ENCODE data around the gene ATAD3C.

ATAD3C gene

DNA sequence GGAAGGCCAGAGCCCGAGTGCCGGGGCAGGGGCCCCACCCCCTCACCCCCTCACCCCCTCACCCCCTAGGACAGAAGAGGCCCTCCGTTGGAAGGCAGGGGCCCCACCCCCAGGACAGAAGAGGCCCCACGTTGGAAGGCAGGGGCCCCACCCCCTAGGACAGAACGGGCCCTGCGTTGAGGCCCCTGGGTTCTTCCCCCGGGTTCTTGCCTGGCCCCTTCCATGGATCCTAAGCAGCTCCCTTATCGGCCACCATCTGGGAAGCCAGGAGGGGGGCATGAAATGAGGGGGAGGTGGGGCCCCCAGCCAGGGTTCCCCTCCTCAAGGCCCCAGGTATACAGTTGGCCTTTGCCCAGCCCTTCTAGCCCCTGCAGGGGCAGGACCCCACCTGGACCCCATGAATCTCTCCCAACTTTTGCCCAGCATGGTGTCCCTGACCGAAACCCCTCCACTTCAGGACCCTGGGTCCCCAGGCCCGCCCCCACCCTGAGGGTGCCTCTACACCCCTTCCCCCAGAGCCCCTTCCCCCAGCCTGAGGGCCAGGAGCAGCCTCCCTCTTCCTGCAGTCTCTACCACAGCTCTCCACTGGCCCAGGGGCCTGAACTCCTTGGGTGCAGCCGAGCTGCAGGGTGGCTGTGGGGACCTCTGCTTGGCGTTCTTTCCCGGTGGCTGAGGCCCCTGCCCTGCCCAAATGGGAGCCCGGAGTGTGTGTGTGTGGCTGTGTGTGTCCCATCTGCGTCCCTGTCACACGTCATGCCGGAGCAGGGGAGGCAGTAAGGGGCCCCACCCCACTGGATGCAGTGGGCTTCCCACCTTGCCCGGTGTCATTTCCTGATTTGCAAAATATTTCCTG, 18.3 kb upstream of the ATAD3C start:
- DNase-seq (ENCODE audit: low read depth in 2 of 2): no peak

DNA sequence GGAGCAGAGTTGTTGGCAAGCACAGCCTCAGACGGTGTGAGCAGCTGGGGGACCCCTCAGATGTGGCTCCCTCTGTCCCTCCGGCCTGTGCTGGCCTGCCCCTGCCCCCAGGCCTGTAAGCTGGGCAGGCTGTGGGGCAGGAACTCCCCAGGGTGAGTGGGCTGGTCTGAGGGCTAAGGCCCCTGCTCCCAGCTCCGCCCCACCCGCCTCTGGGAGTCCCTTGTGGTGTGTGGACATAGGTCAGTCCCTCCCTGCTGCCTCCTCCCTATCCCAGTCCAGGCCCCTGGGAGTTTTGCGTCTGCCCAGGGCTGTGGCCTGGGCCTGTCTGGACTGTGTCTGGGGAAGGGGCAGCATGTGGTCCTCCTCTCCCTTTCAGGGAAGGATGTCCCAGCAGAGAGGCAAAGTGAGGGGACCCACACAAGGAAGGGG, 17.6 kb upstream of the ATAD3C start:
- no peak for DNase-seq (ENCODE audit: low read depth in 2 of 2)

DNA sequence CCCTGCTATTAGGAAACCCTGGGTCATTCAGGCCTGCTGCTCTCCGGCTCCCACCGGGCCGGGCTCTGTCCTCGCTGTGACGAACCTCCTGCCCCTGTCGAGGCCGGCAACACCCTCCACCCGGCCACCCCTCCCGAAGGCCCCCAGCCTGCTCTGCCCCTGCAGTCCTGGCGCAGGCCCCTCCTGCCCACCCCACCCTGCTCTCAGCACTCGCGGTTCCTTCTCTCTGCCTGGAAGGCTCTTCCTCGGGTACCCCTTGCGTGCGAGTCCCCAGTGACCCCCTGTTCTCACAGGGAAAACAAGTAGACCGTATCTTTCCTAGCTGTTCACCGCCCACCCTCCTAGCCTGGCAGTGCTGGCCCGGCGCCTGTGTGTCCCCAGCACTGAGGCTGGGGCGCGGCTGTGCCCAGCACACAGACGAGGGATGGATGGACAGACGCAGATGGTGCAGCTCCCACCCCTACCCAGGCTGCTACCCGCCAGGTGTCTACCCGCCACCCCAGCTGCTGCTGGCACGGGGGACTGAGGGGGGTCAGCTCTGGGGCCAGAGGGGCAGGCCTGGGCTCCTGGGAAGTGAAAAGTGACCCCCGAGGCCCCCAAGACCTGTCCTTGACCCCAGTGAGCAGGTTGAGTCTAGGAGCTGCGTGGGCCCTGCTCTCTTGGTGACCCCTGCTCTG, 17.1 kb upstream of the ATAD3C start:
- DNase-seq (ENCODE audit: low read depth in 2 of 2): no peak

DNA sequence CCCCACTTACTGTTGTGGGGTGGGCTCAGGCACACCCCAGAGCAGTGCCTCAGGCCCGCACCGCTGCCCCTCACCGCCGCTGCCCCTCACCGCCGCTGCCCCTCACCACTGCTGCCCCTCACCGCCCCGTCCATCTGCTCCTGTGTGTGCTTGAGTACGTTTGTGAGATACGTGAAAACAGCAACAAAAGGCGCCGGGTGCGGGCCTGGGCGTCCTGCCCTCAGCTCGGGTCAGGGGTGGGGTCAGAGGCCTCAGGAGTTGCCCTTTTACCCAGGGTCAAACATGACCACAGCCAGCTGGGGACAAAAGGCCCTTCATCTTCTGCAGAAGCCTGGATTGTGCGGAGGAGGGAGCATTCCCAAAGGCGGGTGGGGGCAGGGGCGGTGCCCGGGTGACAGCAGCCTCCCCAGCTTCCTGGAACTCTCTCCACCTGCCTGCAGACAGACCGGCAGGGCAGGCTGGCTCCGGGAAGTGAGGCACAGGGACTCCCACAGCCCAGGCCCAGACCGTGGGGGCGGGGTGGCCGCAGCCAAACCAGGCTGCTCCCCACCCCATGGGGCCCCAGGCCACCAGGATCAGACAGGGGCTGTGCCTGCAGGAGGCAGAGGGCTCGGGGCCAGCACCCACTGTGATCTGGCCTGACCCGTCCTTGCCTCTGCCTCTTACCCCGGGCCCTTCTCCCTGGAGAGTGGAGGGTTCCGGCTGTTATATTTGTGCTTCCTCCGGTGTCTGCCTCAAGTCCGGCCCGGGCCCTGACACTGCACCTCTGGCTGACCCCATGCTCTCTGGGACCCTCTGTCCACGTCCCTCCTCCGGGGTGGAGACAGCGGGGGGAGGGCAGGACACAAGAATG, 16.3 kb upstream of the ATAD3C start:
- DNase-seq (ENCODE audit: low read depth in 2 of 2): no peak

DNA sequence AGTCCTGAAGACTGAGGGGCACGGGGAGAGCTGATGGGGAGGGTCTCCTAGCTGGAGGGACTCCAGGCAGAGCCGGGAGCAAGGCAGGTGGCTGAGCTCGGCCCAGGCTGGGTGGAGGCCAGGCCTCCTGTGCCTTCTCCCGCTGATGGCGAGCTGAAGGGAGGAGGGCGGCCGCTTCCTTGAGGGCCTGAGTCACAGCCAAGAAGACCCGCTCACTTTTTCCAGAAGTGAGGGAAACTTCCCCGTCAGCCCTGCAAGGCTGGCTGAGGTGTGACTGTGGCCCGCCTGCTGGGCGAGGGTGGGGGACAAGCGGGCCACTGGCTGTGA, 15.7 kb upstream of the ATAD3C start:
- DNase-seq (ENCODE audit: low read depth in 2 of 2): no peak

DNA sequence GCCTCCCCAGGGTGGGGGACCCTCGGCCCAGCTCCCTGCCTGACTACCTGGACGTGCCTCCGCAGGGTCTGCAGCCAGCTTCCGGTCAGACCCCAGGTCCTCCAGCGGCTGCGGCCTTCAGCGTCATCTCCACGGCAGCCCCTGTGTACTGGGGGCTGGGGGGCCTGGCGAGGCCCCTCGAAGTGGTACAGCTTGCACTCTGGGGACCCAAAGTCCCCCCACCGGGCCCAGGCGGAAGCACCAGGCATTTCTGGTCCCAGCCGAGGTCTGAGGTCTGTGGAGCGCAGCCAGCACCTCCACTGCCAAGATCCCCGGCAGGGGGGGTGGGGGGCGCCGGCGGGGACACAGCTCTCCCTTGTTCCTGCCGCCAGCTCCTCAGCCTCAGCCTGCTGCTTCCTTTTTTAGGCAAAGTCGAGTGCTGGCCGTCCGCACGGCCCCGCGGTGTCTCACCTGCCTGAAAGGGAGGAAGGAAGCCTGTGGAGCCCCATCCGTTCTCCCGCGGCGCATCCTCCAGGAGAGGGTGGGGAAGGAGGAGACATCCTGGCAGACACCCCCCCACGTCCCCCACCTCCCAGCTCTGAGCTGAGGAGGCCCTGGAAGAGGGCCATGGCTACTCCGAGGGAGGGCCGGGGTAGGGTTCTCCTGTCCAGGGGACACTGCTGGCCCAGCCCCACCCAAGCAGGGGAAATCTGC, 15.2 kb upstream of the ATAD3C start:
- no peak for DNase-seq (ENCODE audit: low read depth in 2 of 2)

DNA sequence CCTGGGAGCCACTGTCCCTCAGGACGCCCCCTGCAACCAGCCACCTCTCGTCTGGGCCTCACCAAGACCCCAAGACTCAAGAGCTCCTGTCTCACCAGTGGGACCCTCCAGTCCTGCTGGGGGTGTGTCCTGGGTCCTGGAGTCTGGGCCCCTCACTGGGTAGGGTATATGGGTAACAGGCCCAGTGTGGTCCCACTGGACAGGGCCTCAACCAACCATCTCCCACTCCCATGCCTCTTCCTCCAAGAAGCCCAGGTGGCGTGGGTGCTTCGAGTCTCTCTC, 14.7 kb upstream of the ATAD3C start:
- DNase-seq (ENCODE audit: low read depth in 2 of 2): no peak

DNA sequence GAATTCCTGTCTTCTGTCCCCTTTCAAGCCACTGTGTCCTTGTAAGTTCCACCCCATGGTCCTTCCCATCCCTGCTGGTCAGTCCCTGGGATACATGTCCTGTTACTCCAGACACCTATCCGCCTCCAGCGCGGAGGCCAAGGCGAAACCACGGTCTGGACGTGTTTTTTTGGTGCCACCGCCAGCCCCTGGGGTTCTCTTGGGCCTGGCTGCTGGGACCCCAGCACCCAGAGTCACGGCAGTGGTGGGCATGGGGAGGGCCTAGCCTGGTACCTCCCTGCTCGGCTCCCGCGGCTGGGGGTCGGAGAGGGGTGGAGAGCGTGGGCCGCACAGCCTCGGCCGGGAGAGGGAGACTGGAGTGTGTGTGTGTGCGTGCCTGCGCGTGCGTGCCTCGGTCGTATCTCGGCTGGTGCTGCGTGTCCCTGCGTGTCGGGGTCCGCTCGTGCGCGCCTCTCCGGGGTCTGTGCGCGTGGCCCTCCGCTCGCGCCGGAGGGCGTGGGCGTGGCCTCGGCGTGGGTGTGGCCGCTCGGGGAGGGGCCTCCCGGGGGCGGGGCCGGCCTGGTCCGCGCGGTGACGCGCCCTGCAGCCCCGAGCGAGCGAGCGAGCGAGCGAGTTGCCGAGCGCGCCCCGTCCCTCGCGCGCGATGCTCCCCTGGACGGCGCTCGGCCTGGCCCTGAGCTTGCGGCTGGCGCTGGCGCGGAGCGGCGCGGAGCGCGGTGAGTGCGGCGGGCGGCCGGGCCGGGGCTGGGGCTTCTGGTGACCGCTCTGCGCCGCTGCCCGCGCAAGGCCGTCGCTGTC, 14.2 kb upstream of the ATAD3C start, which contains the start of gene VWA1:
VWA1 (plus strand) TSS at position 585 of the 798 bp plus-strand sequence; CDS start at position 644, 59 bp downstream.
- DNase-seq (ENCODE audit: low read depth in 2 of 2): peak; percentile 14 to 39

DNA sequence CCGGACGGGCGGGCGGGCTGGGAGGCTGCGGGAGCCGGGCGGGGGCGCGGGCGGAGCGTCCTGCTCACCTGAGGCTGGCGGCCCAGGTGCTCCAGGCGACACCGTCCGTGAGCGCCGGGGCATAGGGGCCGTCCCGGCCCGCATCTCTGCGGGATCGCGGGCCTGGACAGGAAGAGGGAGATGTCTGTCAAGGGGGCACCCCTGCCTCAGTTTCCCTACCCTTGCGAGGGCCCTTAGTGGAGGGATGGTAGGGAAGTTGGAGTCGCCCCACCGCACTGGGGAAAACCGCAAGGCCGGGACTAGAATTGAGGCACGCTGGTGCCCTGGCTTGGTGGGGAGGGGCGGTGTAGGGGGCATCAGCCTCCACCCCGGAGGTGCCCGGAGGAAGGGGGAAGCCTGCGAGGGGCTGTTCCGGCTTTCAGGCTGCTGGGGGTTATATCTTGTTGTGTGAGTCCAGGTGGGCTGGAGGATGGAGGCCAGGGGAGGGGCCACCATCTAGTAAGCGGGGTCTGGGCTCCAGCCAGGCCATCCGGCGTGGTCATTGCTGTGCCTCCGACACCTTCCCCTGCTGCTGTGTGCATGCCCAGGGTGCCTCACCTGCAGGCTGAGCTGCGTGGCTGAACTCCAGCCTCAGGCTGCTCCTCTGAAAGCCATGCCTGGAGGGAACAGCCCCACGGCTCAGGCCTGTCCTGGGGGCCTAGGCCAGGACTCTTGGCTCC, 13.4 kb upstream of the ATAD3C start:
- DNase-seq (ENCODE audit: low read depth in 2 of 2): no peak

DNA sequence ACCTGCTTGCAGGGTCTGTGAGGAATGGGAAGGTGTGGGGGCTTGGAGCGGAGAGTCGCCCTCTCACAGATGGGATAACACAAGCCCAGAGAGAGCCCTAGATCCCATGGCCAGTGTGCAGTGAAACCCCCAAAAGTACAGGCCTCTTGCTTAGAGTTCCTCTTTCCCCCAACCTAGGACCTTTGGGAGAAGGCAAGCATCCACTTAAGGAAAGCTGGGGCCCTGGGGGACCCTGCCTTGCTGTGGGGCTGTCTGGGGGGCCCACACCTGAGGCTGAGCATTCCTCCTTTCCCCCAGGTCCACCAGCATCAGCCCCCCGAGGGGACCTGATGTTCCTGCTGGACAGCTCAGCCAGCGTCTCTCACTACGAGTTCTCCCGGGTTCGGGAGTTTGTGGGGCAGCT, 12.9 kb upstream of the ATAD3C start:
- DNase-seq (ENCODE audit: low read depth in 2 of 2): no peak

DNA sequence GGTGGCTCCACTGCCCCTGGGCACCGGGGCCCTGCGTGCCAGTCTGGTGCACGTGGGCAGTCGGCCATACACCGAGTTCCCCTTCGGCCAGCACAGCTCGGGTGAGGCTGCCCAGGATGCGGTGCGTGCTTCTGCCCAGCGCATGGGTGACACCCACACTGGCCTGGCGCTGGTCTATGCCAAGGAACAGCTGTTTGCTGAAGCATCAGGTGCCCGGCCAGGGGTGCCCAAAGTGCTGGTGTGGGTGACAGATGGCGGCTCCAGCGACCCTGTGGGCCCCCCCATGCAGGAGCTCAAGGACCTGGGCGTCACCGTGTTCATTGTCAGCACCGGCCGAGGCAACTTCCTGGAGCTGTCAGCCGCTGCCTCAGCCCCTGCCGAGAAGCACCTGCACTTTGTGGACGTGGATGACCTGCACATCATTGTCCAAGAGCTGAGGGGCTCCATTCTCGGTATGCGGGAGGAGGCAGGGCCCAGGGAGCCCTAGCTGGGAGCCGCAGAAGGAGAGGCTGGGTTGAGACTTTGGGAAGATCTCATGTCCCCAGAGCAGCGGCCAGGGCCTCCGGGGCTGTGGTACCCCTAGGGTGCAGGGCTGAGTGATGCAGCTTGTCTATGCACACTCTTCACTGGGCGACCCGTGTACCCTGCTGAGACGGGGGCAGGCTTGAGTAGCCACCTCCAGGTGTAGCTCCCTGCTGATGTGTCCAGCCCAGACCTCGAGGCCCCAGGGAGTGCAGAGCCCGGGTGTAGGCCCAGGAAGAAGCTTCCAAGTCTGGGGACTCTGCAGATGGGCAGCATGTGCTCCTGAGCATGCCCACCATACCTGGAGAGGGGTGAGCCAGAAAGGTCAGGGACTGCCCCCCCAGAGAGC, 12.2 kb upstream of the ATAD3C start:
- no peak for DNase-seq (ENCODE audit: low read depth in 2 of 2)

DNA sequence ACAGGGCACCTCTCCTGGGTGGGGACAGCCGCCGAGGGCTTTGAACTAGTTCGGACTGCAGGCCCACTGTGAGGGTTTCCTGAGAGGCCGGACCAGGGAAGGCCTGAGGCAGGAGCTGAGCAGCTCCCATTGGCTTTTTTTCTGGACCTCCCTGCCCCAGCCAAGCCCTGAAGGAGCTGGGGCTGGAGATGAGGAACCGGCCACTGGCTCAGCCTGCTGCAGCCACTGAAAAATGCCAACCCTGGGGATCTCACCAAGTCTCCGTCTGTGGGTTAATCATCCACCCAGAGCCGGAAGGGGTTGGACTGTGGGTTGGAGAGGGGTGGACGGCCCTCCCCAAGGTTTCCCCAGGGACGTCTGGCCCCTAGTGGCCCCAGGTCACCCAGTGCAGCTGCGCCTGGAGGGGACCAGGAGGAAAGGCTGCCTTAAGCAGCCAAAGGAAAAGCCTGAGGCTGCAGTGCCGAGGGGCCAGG, 11.5 kb upstream of the ATAD3C start:
- no peak for DNase-seq (ENCODE audit: low read depth in 2 of 2)

DNA sequence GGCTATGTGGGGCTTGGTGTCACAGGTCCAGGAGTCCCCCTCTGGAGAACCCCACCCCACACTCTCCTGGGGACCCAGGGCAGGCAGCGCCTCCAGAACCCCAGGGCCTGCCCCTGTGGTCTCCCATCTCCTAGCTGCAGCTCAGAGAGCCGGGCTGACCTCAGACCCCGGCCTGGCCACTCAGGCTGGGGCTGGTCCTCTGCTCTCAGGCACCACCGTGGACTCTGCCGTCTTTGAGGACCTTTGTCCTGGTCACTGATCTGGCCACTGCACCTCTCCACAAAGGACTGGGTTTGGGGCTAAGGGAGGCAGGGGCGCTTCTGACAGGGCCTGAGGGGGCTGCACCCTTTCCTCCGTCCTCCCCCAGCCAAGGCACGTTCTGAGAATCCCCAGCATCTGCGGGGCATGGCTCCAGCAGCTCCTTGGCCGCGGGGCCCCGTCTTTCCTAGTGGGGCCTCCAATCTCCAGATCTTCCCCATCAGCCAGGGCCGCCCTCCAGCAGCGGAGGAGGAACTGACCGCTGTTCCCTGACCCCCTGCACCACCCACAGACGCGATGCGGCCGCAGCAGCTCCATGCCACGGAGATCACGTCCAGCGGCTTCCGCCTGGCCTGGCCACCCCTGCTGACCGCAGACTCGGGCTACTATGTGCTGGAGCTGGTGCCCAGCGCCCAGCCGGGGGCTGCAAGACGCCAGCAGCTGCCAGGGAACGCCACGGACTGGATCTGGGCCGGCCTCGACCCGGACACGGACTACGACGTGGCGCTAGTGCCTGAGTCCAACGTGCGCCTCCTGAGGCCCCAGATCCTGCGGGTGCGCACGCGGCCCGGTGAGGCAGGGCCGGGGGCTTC, 10.7 kb upstream of the ATAD3C start:
- no peak for DNase-seq (ENCODE audit: low read depth in 2 of 2)

DNA sequence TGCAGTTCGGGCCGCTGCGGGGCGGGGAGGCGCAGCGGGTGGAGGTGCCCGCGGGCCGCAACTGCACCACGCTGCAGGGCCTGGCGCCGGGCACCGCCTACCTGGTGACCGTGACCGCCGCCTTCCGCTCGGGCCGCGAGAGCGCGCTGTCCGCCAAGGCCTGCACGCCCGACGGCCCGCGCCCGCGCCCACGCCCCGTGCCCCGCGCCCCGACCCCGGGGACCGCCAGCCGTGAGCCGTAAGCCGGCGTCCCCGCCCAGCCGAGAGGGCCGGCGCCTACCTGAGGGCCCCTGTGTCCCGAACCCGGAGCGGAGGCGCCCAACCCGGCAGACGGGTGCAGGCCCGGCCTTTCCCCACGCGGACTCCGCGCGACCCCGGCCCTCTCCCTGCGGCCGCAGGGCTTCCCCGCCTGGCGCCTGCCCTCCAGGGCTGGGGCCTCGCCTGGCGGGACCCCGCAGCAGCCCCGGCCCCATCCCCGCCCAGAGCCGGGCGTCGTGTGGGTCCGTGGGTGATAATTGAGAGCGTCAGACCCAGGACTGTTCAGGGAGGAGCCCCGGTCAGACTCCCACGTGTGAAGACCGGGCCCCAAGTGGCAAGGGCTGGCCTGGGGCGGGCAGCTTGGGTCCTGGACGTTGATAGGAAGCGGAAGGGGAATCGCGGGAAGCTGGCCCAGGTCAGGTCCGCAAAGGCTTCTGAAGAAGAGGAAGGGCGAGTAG, 9.8 kb upstream of the ATAD3C start:
- DNase-seq (ENCODE audit: low read depth in 2 of 2): no peak

DNA sequence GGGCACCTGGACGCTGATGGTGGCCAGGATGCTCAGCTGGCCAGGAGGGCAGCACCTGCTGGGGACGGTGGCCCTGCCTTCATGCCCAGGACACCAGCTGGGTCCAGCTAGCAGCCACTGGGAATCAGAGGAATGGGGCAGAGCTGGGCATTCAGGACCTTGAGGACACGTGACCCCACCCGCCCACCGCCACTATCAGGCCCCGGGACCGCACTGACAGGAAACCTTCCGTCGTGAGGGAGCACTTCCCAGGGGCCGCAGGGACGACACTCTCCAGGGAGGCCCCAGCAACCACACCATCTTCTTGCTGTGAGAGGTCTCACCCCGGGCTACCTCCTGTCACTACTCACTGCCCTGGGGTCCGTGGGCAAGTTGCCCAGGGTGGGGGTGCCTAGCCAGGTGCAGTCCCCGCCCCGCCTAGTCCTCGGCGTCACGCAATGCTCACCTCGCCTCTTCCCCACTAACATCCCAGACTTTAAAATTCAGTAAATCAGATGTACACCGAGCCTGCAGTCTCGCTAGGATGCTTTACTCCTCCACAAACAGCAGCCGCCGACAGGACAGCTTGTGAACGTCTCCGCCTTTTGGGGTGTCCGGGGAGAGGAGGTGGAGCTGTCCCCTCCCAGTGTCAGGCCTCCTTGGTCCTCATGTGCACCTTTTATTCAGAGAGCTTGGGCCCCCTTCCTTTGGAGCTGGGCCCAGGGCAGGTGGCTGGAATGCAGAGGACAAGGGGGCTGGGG, 9.1 kb upstream of the ATAD3C start:
- DNase-seq (ENCODE audit: low read depth in 2 of 2): no peak

DNA sequence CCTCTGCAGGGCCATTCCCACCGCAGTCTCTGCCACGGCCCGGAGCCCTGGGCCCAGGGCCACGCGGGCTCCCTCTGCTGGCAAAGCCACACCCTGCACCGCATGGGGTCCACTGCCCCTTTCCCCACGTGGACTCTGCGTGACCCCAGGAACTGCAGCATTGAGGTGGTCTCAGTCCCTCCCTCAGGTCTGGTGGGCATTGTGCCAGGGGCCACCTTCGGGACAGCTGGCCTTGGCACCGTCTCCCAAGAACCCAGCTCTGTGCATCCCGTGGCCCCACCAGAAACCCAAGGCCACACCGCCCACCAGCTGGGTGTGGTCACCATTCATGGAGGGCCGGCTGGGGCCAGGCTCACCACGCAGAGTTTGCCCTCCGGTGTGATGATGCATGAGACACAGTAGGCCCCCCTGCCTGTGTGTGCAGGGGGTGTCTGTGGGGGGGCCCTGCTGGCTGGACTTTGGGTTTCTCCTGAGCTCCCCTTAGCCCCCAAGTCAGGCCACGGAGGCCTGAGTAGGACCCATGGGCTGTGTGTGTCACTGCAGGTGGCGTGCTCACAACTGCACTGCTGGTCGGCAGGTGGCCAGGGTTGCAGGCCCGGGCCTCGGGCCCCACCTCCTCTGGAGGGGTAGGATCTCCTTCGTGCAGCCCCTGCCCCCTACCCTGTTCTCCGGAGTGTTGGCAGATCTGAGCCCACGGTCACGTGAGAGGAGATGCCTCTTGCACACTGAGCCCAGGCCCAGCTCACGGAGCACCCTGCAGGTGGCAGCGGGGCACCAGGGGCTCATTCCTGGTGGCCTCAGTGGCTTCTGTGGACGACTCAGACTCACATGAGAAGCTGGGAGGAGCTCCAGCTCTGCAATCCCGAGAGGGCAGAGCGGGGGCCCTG, 8.2 kb upstream of the ATAD3C start:
- peak; percentile 20 to 31 for DNase-seq (ENCODE audit: low read depth in 2 of 2)

Data from stimulated activated CD8-positive, alpha-beta memory T cell treated with anti-CD3 and anti-CD28 coated beads, Interleukin-2, amount 100 ng/mL, for 1 hour (primary cell).